K562 treated with DMSO at 1 percent for 48 hours (cell line): ENCODE measurements around the gene WASHC1. TPM values are rescaled to one million over a fixed set of nuclear protein-coding genes. Genes with fewer than 3 reads are reported as not detected.

Source experiments
- total RNA-seq: library from RNA; unstranded; fragments of 300-600 nt; gene quantifications from 2 replicates; pipeline ENCODE4 v1.2.3, GENCODE V29; 2022; ENCODE audit warnings: low replicate concordance; ENCODE audit errors: extremely low read depth

The WASHC1 gene
- total RNA-seq = not detected in 2 replicates

DNA sequence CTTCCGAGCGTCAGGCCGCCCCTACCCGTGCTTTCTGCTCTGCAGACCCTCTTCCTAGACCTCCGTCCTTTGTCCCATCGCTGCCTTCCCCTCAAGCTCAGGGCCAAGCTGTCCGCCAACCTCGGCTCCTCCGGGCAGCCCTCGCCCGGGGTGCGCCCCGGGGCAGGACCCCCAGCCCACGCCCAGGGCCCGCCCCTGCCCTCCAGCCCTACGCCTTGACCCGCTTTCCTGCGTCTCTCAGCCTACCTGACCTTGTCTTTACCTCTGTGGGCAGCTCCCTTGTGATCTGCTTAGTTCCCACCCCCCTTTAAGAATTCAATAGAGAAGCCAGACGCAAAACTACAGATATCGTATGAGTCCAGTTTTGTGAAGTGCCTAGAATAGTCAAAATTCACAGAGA is at the start of gene WASHC1:
Gene WASHC1, minus strand, starts transcription at position 101 of the 400 bp plus-strand sequence. CDS start 4,457 bp downstream, outside the sequence.

Other genes starting within 250 kb of the WASHC1 start
- gene FOXD4, start 89.0 kb upstream of the WASHC1 start, total RNA-seq = not detected in 2 replicates
- not detected in 2 replicates for gene ZNG1A, start 149.6 kb upstream of the WASHC1 start, total RNA-seq
- gene DOCK8, start 185.4 kb upstream of the WASHC1 start, total RNA-seq = not detected in 2 replicates